Esophagus squamous epithelium (tissue), 5 donors: ENCODE data around the gene UBR4. TPM values are rescaled to one million over a fixed set of nuclear protein-coding genes. Genes with fewer than 3 reads are reported as not detected.

ENCODE experiments used
- DNase-seq: peaks from one replicate; lab custom pipeline; 2025; lab: John Stamatoyannopoulos, UW
- H3K27ac ChIP-seq, 4 donors: fragments of 200-600 bp; sonication (generic); one replicate each; pipeline ENCODE4 v1.5.1; 2016 to 2019; ENCODE audit warnings: mild to moderate bottlenecking in 1 of 4
- H3K27me3 ChIP-seq, 4 donors: fragments of 200-600 bp; sonication (generic); 1 replicate in 3 of 4; 2 replicates in 1 of 4; pipeline versions ENCODE4 v1.5.1 to v1.6.0; 2017 to 2021; ENCODE audit warnings: antibody characterized with exemption in 1 of 4
- H3K36me3 ChIP-seq, 3 donors: fragments of 200-600 bp; sonication (generic); one replicate each; pipeline ENCODE4 v1.5.1; 2016 to 2019
- H3K4me1 ChIP-seq, 3 donors: fragments of 200-600 bp; sonication (generic); one replicate each; pipeline ENCODE4 v1.5.1; 2017 to 2019
- H3K4me3 ChIP-seq, 4 donors: fragments of 200-600 bp; sonication (generic); 1 replicate in 3 of 4; 2 replicates in 1 of 4; pipeline ENCODE4 v1.5.1; 2016 to 2019; ENCODE audit warnings: mild to moderate bottlenecking in 2 of 4, moderate library complexity in 1 of 4
- H3K9me3 ChIP-seq, 3 donors: fragments of 200-600 bp; sonication (generic); one replicate each; pipeline ENCODE4 v1.5.1; 2016 to 2019
- CTCF ChIP-seq, 6 experiments: fragments of 450-650 bp in 4 of 6; fragments of 200-600 bp in 2 of 6; sonication (generic) in 2 of 6; IDR thresholded peaks; one replicate each; pipeline ENCODE4 v1.5.1; 2016 to 2019; ENCODE audit warnings: antibody characterized with exemption in 6 of 6, mild to moderate bottlenecking in 4 of 6, moderate library complexity in 4 of 6
- POLR2A ChIP-seq, 4 donors: fragments of 450-650 bp; IDR thresholded peaks; one replicate each; pipeline ENCODE4 v1.6.1; 2017; ENCODE audit warnings: antibody characterized with exemption in 4 of 4, mild to moderate bottlenecking in 4 of 4, moderate library complexity in 3 of 4
- WGBS, 2 donors: methylation state at CpG; one replicate each; pipeline ENCODE4 v1.1.5; 2018; 5-methylcytosine and 5-hydroxymethylcytosine counted together
- intact Hi-C: fragments of 100-400 bp; cut with DNase I; formaldehyde crosslinking; loops from one replicate; pipeline ENCODE4 v1.15.0; 2022
- total RNA-seq, 4 donors: library from RNA; depleted of rRNA; stranded (reverse); fragments of >200 nt; gene quantifications; one replicate each; pipeline ENCODE4 v1.1.0, GENCODE V29; 2016
- donor health status: DM: yes; HTN: yes; CAD: no.

UBR4 gene
- total RNA-seq, 4 donors from 2014 or later = 52.4 to 121 (median 88.3) TPM

GRCh38 chr1:19254416-19254815, 44.4 kb upstream of the UBR4 start:
- H3K9me3 ChIP-seq = no peaks in the 10 kb centered on the region
- H3K4me1 ChIP-seq = peaks cover 17 to 45% (median 26%) of the 10 kb centered on the region in 3 donors
- no peak overlapping the region for H3K27ac ChIP-seq
- H3K27me3 ChIP-seq = no peaks in the 10 kb centered on the region
- intact Hi-C loops = loop anchor here (10.0 kb wide), 1 partner anchor 400 kb away; no protein-coding TSS in a partner anchor
- no peak overlapping the region for H3K4me3 ChIP-seq
- DNase-seq = no peak
- peaks cover 11 to 47% (median 22%) of the 10 kb centered on the region in 3 donors for H3K36me3 ChIP-seq
- TF ChIP-seq POLR2A (IDR thresholded peaks at IDR 0.05) (no peak), CTCF (IDR thresholded peaks at IDR 0.05) (no peak)

- H3K4me3 ChIP-seq = peak within 1 kb of the TSS; percentile 73 to 96 (median 84)
- H3K9me3 ChIP-seq = no peaks in the 10 kb centered on the region
- H3K27me3 ChIP-seq = no peaks in the 10 kb centered on the region
- intact Hi-C loops = loop anchor here (10.0 kb wide), 1 partner anchor 403 kb away; no protein-coding TSS in a partner anchor
- 0 to 3% methylated on average over 15 to 32 of the region's 81 CpGs for WGBS, 2 donors
- DNase-seq = peak; percentile 16
- peak within 1 kb of the TSS; percentile 91 to 95 (median 94) for H3K27ac ChIP-seq
- peaks cover 17 to 48% (median 26%) of the 10 kb centered on the region in 3 donors for H3K4me1 ChIP-seq
- TF ChIP-seq CTCF (IDR thresholded peaks at IDR 0.05) (peak in 1 of 6 experiments; percentile 43), POLR2A (IDR thresholded peaks at IDR 0.05) (peak in 1 of 4 donors; percentile 14)
- peaks cover 0 to 36% (median 0%) of the 10 kb centered on the region in 3 donors for H3K36me3 ChIP-seq
These were observed 41.5 kb upstream of the UBR4 start, which contains the start of the genes EMC1 and MRTO4 for GRCh38 chr1:19251305-19252196. TSS of gene EMC1 (minus strand) at chr1:19251524. CDS start at chr1:19251509, 15 bp downstream. TSS of gene MRTO4 (plus strand) at chr1:19251805. CDS start at chr1:19251836, 31 bp downstream.

GRCh38 chr1:19250629-19251304, 40.7 kb upstream of the UBR4 start:
- Histone ChIP-seq H3K4me3 (peak overlapping the region; percentile 73 to 96 (median 84)), H3K27me3 (no peaks in the 10 kb centered on the region), H3K36me3 (peaks cover 0 to 28% (median 0%) of the 10 kb centered on the region in 3 donors), H3K4me1 (peaks cover 17 to 48% (median 26%) of the 10 kb centered on the region in 3 donors), H3K9me3 (no peaks in the 10 kb centered on the region), H3K27ac (peak overlapping the region; percentile 91 to 95 (median 94))
- TF ChIP-seq CTCF (IDR thresholded peaks at IDR 0.05) (no peak), POLR2A (IDR thresholded peaks at IDR 0.05) (no peak)
- no peak for DNase-seq
- 8 to 12% methylated on average over 14 of the region's 14 CpGs for WGBS, 2 donors
- intact Hi-C loops = loop anchor here (10.0 kb wide), 1 partner anchor 404 kb away; no protein-coding TSS in a partner anchor

GRCh38 chr1:19240673-19241538, 30.8 kb upstream of the UBR4 start:
- Histone ChIP-seq H3K4me1 (peaks cover 0 to 6% (median 0%) of the 10 kb centered on the region in 3 donors), H3K9me3 (no peaks in the 10 kb centered on the region), H3K4me3 (no peak overlapping the region), H3K36me3 (peaks cover 35 to 97% (median 49%) of the 10 kb centered on the region in 3 donors), H3K27me3 (no peaks in the 10 kb centered on the region), H3K27ac (peak overlapping the region in 3 of 4 donors; percentile 40 to 68 (median 57))
- WGBS, 2 donors = 46 to 59% methylated on average over 7 of the region's 7 CpGs
- peak; percentile 76 to 92 (median 90) for TF ChIP-seq CTCF (IDR thresholded peaks at IDR 0.05)
- TF ChIP-seq POLR2A (IDR thresholded peaks at IDR 0.05) = no peak
- intact Hi-C loops = no loop called here
- no peak for DNase-seq
